Hepatocyte (in vitro differentiated cells): ENCODE results near the gene CLN5.

Experiments
- CTCF ChIP-seq: fragments of 200-600 bp; sonication (generic); IDR thresholded peaks from 2 replicates; pipeline ENCODE4 v1.5.1; 2016; ENCODE audit warnings: antibody characterized with exemption, mild to moderate bottlenecking; ENCODE audit not compliant: poor library complexity
- EZH2phosphoT487 ChIP-seq: fragments of 200-600 bp; sonication (generic); IDR thresholded peaks from one replicate; pipeline ENCODE4 v1.6.1; 2018; ENCODE audit warnings: antibody characterized with exemption, mild to moderate bottlenecking, low read depth, moderate library complexity; ENCODE audit not compliant: unreplicated experiment, severe bottlenecking

DNA sequence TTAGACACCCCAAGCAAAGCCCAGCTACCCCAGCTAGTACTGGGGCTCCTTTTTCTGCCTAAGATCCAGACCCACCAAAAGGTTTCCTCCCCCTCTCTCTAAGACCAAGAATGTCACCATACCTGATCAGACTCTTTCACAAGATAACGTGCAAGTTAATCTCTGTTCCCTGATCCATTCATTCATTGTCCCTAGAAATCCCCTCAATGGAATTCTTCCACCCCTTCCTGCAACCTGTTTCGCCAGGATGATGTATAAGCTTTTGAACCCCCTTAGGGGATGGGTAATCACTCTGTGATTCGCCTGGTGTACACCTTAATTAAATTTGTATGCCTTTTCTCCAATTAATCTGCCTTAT lies 17.3 kb upstream of the CLN5 start:
- TF ChIP-seq CTCF (no peak), EZH2phosphoT487 (no peak)
